Vein endothelial cell (primary cell): ENCODE results near the gene CFAP20DC. TPM values are rescaled to one million over a fixed set of nuclear protein-coding genes. Genes with fewer than 3 reads are reported as not detected.

Experiments used
- total RNA-seq: library from RNA; depleted of rRNA; stranded (reverse); fragments of >200 nt; gene quantifications from 2 replicates; pipeline ENCODE4 v1.2.3, GENCODE V29; 2012

The CFAP20DC gene
- 1.2 and 1.3 TPM in 2 replicates for total RNA-seq

GRCh38 chr3:59049671-59050331 lies at the start of gene CFAP20DC:
Gene CFAP20DC, minus strand, starts transcription at chr3:59050025. Its CDS starts 394 bp downstream, at chr3:59049631.

